K562 (cell line): ENCODE measurements around the gene KIF3A. TPM values are rescaled to one million over a fixed set of nuclear protein-coding genes. Genes with fewer than 3 reads are reported as not detected.

Experiments used
- ASH1L ChIP-seq: fragments of 450-650 bp; IDR thresholded peaks from 2 replicates; pipeline ENCODE4 v1.6.1; 2018; ENCODE audit warnings: borderline replicate concordance, mild to moderate bottlenecking, low read depth; ENCODE audit not compliant: partially characterized antibody
- ATF7 ChIP-seq: fragments of 450-650 bp; IDR thresholded peaks from 2 replicates; pipeline ENCODE4 v1.7.1; 2014; ENCODE audit warnings: mild to moderate bottlenecking, moderate library complexity
- CBX1 ChIP-seq: sonication (generic); IDR thresholded peaks from 2 replicates; pipeline ENCODE4 v1.6.1; 2016; ENCODE audit warnings: antibody characterized with exemption, low read depth, mild to moderate bottlenecking
- CBX2 ChIP-seq: fragments of 200-600 bp; sonication (generic); IDR thresholded peaks from one replicate; pipeline ENCODE4 v1.6.1; 2012; ENCODE audit warnings: mild to moderate bottlenecking, low read length, inconsistent platforms; ENCODE audit not compliant: insufficient read depth, poor library complexity, severe bottlenecking
- CREM ChIP-seq: IDR thresholded peaks from 2 replicates; pipeline ENCODE4 v1.6.1; 2014; ENCODE audit warnings: antibody characterized with exemption, low read depth
- ETV1 ChIP-seq: fragments of 450-650 bp; conservative IDR thresholded peaks from 2 replicates; pipeline ENCODE4 v1.6.1; 2016; ENCODE audit warnings: missing genetic modification characterization, control low read depth, low read depth, missing compliant biosample characterization
- KAT8 ChIP-seq: fragments of 450-650 bp; IDR thresholded peaks from 2 replicates; pipeline ENCODE4 v1.6.1; 2016; ENCODE audit warnings: low read depth, mild to moderate bottlenecking
- MCM3 ChIP-seq: fragments of 450-650 bp; IDR thresholded peaks from 2 replicates; pipeline ENCODE4 v1.6.1; 2016
- MYNN ChIP-seq, 2 experiments: sonication (generic); formaldehyde crosslinking in 1 of 2; IDR thresholded peaks; 2 replicates each; pipeline versions ENCODE4 v1.5.0 to v1.6.1; 2016 to 2020; ENCODE audit warnings: antibody characterized with exemption in 1 of 2, missing genetic modification reagents in 1 of 2
- PREB ChIP-seq: sonication (generic); formaldehyde crosslinking; IDR thresholded peaks from 2 replicates; pipeline ENCODE4 v1.8.1; 2023; ENCODE audit warnings: mild to moderate bottlenecking, missing genetic modification reagents
- SMARCA4 ChIP-seq: fragments of 450-650 bp; IDR thresholded peaks from 2 replicates; pipeline ENCODE4 v1.6.1; 2016
- SRSF7 ChIP-seq: fragments of 200-400 bp; formaldehyde crosslinking; optimal IDR thresholded peaks from 2 replicates; pipeline ENCODE3; 2017; ENCODE audit warnings: mild to moderate bottlenecking, low read depth, low read length
- TCFL5 ChIP-seq: fragments of 250-450 bp; sonication (Bioruptor Pico); conservative IDR thresholded peaks from 2 replicates; pipeline ENCODE4 v1.6.1; 2021; ENCODE audit warnings: mild to moderate bottlenecking, moderate library complexity, matching md5 sums
- ZBTB12 ChIP-seq: fragments of 250-450 bp; sonication (Bioruptor Pico); IDR thresholded peaks from 2 replicates; pipeline ENCODE4 v1.4.0; 2020
- ZNF174 ChIP-seq: fragments of 250-450 bp; sonication (Bioruptor Pico); IDR thresholded peaks from 2 replicates; pipeline ENCODE4 v1.4.0; 2020; ENCODE audit warnings: mild to moderate bottlenecking
- ZNF253 ChIP-seq: fragments of 250-450 bp; sonication (Bioruptor Pico); conservative IDR thresholded peaks from 2 replicates; pipeline ENCODE4 v1.6.1; 2021; ENCODE audit warnings: mild to moderate bottlenecking
- ZNF311 ChIP-seq: fragments of 250-450 bp; sonication (Bioruptor Pico); IDR thresholded peaks from 2 replicates; pipeline ENCODE4 v1.4.0; 2020; ENCODE audit warnings: mild to moderate bottlenecking, moderate library complexity
- ZNF354B ChIP-seq: fragments of 250-450 bp; sonication (Bioruptor Pico); IDR thresholded peaks from 2 replicates; pipeline ENCODE4 v1.4.0; 2020
- ZNF395 ChIP-seq: fragments of 200-800 bp; sonication (Bioruptor generic); IDR thresholded peaks from 2 replicates; pipeline ENCODE4 v1.6.1; 2017; ENCODE audit warnings: missing genetic modification characterization, missing compliant biosample characterization
- ZNF41 ChIP-seq: fragments of 250-450 bp; sonication (Bioruptor Pico); conservative IDR thresholded peaks from 2 replicates; pipeline ENCODE4 v1.4.0; 2020; ENCODE audit warnings: mild to moderate bottlenecking
- ZNF561 ChIP-seq: fragments of 450-650 bp; formaldehyde crosslinking; conservative IDR thresholded peaks from 2 replicates; pipeline ENCODE4 v1.4.0; 2020; ENCODE audit warnings: mild to moderate bottlenecking, moderate library complexity
- ZNF77 ChIP-seq: fragments of 250-450 bp; sonication (Bioruptor Pico); IDR thresholded peaks from 2 replicates; pipeline ENCODE4 v1.5.0; 2020
- ZNF830 ChIP-seq: fragments of 250-450 bp; sonication (Bioruptor Pico); IDR thresholded peaks from 2 replicates; pipeline ENCODE4 v1.5.0; 2021; ENCODE audit warnings: mild to moderate bottlenecking
- polyA plus RNA-seq, 8 experiments: library from polyadenylated mRNA; depleted of rRNA in 4 of 8; stranded (reverse) in 5 of 8; unstranded in 3 of 8; fragments of >200 nt; fragmentation: Nextera tagmentation in 2 of 8; fragmentation: Illumina TruSeq in 1 of 8; extraction: Ambion mirVana in 2 of 8; extraction: Trizol in 1 of 8; gene quantifications; 2 replicates each; pipeline versions ENCODE4 v1.2.1 to v1.2.3, GENCODE V29; 2011 to 2014; ENCODE audit warnings: inconsistent platforms in 1 of 8, missing spikeins in 1 of 8
- total RNA-seq, 7 experiments: library from RNA; depleted of rRNA in 6 of 7; stranded (reverse); fragments of >200 nt in 6 of 7; fragmentation: Illumina TruSeq in 2 of 7; extraction: Trizol in 2 of 7; gene quantifications; 2 replicates each; pipeline versions ENCODE4 v1.2.1 to v1.2.3, GENCODE V29; 2011 to 2021; ENCODE audit warnings: low replicate concordance in 1 of 7
- TF ChIP-seq, protein P1 (sequence below): fragments of 250-450 bp; sonication (Bioruptor Pico); IDR thresholded peaks from 2 replicates; pipeline ENCODE4 v1.9.0; 2021; ENCODE audit warnings: mild to moderate bottlenecking, inconsistent platforms

KIF3A gene
- total and polyA plus RNA-seq, 9 of the 15 experiments (the other 6 are each of a cell fraction or from before 2014, with no cell fraction given): 1.5 to 7.8 (median 6.0) TPM

DNA sequence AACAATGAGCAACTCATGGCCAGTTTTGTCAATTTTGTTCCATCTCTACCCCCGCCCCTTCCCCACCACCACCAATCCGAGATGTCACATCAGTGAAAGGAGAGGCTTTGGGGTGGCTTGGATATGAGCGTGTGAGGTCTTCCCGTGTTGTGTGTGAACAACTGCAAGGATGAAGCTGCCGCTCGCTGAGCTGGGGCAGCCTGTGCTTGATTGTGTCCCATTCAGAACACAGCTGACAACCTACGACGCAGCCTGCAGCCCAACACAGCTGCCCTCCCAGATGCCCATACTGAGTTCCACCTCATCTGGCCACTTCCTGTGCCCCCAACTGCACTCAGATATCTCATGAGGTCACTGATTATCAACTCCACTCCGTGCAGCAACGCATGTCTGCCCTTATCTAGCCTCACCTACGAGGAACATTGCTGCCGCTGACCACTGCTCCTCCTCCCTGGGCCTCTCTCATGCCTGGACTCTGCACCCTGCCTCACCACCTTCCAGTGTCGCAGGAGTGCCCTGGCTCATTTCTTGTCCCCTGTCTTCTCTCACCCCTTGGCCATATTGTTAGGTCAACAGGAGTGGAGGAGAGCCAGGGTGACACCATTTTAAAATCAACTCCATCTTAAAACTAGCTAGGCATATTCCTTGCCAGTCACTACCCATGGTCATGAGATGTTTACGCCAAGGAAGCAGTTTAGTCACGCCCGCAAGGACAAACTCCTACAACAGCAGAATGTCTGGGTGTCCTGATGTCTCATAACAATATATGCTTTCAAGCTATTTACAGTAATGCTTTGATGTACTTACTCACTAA, 70.8 kb downstream of the KIF3A start (continued):
- peak; percentile 85; the same call in 1 of the 2 replicates for TF ChIP-seq ZNF77 (CRISPR knock-in tag)
- TF ChIP-seq ZNF354B (CRISPR knock-in tag): peak; percentile 84
- peak; percentile 92 for TF ChIP-seq ZNF41 (CRISPR knock-in tag)
- TF ChIP-seq ZNF830 (CRISPR knock-in tag): peak; percentile 97
- TF ChIP-seq, protein P1, sequence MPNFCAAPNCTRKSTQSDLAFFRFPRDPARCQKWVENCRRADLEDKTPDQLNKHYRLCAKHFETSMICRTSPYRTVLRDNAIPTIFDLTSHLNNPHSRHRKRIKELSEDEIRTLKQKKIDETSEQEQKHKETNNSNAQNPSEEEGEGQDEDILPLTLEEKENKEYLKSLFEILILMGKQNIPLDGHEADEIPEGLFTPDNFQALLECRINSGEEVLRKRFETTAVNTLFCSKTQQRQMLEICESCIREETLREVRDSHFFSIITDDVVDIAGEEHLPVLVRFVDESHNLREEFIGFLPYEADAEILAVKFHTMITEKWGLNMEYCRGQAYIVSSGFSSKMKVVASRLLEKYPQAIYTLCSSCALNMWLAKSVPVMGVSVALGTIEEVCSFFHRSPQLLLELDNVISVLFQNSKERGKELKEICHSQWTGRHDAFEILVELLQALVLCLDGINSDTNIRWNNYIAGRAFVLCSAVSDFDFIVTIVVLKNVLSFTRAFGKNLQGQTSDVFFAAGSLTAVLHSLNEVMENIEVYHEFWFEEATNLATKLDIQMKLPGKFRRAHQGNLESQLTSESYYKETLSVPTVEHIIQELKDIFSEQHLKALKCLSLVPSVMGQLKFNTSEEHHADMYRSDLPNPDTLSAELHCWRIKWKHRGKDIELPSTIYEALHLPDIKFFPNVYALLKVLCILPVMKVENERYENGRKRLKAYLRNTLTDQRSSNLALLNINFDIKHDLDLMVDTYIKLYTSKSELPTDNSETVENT (CRISPR knock-in tag): peak; percentile 57; the same call in 1 of the 2 replicates
- no peak for TF ChIP-seq CBX1
- peak; percentile 67 for TF ChIP-seq ATF7
- TF ChIP-seq CBX2: no peak
- TF ChIP-seq MCM3: no peak
- peak; percentile 82 for TF ChIP-seq ETV1 (tag)
- peak; percentile 82 for TF ChIP-seq CREM
- TF ChIP-seq KAT8: no peak
- TF ChIP-seq ZNF174: peak; percentile 78; the same call in 1 of the 2 replicates
- TF ChIP-seq ZNF311: peak; percentile 97
- TF ChIP-seq ASH1L: no peak
- no peak for TF ChIP-seq SRSF7
- peak; percentile 67 for TF ChIP-seq SMARCA4
- TF ChIP-seq MYNN (IDR thresholded peaks at IDR 0.05): peak; percentile 86
- no peak for TF ChIP-seq MYNN (CRISPR knock-in tag; IDR thresholded peaks at IDR 0.05)
- peak; percentile 86 for TF ChIP-seq ZBTB12
- TF ChIP-seq ZNF253 (CRISPR knock-in tag): 0 out of 2 replicates have a peak, but pooled peaks have one; percentile 71
- peak; percentile 91 for TF ChIP-seq TCFL5 (CRISPR knock-in tag)
- TF ChIP-seq PREB: peak; percentile 87; the same call in 1 of the 2 replicates
- TF ChIP-seq ZNF561 (CRISPR knock-in tag): peak; percentile 89
- peak; percentile 98 for TF ChIP-seq ZNF395 (CRISPR knock-in tag)
